NCI-H128 (cell line): ENCODE measurements around the gene ILKAP.

Experiments used
- DNase-seq: peaks from one replicate; lab custom pipeline; 2025; ENCODE audit not compliant: unreplicated experiment; lab: John Stamatoyannopoulos, UW

The ILKAP gene

DNA sequence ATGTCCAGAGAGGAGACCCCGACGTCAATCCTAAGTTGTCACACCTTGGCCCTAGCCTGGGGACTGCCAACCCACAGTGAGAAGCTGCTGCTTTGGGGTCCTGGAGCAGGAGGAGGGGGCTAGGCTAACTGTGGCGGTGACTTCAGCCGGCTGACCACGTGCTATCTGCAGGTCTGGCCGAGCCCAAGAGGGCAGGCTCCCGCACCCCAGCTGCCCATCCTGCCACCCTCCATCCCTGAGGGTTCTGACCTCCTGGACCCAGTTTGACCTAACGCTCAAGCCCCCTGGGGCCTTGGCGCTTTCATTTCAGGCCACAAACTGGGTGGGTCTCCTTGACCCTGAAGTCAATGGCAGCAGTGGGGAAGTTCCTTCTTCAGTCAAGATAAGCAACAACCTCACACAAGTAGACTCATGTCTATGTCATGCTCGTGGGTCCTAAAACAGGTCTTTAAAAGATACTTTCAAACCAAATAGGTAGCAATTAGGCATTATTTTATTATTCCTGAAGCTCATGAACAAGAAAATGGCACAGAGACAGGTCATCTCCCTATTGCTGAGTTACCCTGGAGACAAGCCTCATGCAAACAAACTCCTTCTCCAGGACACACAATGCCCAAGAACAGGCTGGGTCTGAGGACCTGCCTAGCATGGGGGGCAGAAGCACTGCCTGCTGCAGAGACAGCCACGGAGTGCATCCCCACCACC lies 34.1 kb upstream of the ILKAP start:
- DNase-seq, result no peak

DNA sequence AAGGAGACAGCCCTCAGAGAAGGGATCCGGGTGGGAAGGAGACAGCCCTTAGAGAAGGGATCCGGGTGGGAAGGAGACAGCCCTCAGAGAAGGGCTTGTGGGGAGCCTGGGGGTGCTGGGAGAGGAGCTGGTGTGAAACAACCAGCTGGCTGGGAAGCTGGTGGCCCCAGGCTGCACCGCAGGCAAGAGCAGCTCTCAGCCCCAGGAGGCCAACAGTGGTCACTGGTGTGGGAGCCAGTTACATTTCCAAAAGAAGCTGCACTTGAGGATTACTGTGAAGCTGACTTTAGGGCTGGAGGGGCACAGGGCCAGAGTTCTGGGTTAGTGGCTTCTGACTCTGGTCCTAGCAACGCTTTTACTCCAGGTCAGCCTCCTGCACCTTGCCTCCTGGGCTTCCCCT lies 33.1 kb upstream of the ILKAP start:
- no peak for DNase-seq

DNA sequence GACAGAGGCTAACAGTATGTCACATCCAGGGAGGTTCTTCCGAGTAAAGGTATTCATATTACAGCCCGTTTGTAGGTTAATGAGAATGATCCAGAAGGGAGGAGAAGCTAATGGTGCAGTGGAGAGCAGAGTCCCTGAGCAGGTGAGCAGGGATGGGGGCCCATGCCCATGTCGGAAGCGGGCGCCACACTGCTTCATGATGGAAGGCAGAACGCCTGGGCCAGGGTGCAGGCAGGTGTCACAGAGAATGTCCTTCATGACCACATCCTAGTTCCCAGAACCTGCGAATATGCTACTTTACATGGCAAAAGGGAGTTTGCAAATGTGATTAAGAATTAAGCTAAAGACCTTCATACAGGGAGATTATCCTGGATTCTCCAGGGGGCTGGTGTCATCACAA lies 32.4 kb upstream of the ILKAP start:
- DNase-seq, result no peak

DNA sequence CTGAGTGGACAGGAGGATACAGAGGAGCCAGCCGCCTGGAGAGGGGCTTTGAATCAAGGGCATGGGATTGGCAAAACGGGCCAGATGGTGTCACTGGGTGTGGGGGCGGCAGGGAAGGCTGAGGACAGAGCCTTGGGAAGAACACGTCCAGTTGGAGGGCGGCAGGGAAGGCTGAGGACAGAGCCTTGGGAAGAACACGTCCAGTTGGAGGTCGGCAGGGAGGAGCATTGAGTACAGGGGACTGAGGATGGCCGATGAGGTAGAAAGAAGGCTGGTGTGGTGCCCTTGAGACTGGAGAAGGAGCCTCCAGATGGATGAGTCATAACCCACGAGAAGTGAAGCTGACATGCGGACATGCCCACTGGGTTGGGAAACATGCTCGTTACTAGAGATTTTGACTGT lies 31.8 kb upstream of the ILKAP start:
- DNase-seq, result no peak

DNA sequence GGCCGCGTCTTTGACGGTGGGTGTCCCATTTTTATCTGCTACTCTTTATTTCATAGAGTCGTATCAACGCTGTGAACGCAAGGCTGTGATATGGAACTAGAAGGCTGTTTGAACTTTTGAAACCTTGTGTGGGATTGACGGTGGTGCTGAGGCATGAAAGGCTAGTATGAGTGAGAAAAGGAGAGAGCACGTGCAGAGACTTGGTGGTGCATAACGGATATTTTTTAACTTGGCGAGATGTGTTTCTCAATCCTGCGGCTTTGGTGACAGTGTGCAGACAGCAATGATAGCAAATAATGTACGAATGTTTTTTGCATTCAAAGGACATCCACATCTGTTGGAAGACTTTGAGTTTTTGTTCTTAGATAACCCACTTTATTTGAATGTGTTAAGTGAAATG lies 30.1 kb upstream of the ILKAP start:
- no peak for DNase-seq

DNA sequence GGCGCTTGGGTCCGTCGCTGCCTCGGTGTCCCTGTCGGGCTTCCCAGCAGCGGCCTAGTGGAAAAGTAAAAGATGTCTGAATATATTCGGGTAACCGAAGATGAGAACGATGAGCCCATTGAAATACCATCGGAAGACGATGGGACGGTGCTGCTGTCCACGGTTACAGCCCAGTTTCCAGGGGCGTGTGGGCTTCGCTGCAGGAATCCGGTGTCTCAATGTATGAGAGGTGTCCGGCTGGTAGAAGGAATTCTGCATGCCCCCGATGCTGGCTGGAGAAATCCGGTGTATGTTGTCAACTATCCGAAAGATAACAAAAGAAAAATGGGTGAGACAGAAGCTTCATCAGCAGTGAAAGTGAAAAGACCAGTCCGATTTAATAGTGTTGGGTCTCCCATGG lies 28.3 kb upstream of the ILKAP start:
- DNase-seq, result no peak

DNA sequence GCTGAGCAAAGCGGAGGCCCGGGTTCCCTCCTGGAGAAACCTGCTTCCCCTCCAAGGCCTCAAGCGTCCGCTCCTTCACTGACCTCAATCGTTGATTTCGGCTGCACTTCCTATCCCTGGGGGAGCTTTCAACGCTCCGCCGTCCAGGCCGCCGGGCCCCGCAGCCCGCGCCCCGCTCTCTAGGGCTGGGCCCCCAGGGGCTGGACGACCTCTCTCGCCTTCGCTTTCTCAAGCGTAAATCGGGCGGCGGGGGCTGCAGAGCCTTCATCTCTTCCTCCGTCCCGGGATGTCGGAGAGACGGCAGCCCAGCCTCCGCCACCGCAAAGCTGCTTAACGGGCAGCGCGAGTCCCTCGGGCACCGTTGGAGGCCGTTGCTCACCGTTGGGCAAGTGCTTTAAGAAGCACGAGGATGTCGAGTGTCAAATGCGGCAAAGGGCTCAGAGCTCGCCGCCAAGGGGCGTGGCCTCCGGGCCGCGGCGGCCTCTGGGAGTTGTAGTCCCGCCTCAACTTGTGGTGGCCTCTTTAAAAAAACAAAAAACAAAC lies 27.8 kb upstream of the ILKAP start:
- DNase-seq, result no peak

DNA sequence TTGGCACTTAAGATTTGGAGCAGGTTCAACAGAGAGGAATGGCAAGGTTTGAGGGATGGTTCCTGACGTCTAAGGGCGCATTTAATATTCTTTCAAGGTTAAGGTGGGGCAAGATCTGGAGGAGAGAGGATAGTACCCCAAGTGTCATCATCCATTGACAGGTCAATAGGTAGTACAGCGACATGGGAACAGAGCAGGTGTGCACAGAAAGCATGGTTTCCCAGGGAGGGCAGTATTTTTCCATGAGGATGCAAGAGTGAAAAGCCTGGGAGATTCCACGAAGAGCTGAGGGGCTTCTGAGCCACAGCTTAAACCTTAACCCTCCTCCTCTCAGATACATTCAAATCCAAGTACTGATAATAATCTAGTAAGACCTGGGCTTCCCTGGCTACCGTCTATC lies 27.2 kb upstream of the ILKAP start:
- DNase-seq, result no peak

DNA sequence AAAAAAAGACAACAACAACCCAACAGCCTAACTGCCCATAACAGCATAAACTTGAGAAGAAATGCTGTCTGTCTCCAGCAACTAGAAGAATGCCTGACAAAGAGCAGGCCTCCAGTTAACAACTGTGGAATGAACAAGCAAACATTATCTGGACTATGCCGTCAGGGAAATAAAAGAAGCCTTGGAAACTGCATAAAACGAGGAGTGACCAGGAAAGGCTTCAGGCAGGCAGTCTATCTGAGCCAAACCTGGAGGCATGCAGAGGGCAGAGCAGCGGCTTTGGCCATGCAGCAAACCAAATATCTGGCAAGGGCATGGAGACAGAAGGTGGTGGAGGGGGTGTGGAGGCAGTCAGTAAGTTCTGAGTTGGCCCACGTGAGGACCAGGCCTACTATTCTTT lies 25.2 kb upstream of the ILKAP start:
- DNase-seq, result no peak

DNA sequence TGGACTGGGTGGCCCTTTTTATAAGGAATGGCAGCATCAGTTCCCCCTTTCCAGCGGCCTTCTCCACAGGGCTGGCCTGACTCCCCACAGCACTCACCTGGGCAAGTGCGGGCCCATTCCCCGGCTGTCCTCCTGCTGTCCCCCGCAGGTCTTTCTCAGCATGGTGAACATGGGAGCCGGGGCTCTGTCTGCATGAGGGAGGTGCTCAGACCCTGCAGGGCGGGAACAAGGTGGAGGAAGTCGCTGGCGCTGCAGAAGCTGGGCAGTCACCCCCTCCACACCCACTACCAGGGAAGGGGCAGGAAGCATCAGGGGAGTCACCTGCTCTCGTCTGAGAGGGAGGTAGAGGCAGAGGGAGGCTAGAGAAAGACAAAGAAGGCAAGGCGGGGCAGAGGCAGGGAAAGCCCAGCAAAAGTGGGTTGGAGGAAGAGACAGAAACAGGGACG lies 24.1 kb upstream of the ILKAP start:
- DNase-seq, result no peak

DNA sequence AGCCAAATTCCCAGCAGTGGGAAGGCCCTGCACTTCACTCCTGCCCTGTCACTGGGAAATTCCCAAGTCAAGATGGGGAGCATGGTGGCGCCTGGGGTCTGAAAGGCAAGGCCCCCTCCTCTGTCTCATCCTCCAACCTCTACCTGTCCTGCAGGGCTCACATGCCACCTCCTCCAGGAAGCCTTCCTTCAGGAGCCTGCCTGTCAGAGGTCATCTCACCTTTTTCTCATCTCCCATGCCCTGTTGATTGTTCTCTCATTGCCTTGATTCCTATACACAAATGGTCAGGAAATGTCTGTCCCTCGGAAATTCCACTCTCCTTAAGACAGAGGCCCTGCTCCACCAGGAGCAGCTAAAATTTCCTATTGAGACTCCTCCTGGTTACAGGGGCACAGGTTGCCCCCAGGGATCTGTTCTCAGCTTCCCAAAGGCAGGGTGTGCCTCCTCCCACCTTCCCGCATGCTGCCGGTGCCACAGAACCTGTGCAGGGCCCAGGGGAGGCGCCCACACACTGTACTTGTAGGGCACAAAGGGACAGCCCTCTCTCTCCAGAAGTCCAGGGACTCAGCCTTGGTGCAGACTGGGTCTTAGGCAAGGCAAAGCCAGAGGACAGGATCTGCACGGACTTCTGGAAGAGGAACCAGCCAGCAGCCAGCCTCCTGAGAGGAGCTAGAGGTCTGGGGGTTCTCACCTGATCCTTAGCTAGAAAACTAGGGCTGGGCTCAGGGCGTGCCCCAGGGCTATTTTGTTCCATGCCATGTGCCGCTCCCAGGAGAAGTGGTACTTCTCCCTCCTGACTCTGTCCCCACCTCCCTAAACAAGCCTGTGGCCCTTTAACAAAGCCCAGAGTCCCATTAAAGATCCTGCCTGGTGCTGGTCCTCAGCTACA lies 23.4 kb upstream of the ILKAP start:
- no peak for DNase-seq

DNA sequence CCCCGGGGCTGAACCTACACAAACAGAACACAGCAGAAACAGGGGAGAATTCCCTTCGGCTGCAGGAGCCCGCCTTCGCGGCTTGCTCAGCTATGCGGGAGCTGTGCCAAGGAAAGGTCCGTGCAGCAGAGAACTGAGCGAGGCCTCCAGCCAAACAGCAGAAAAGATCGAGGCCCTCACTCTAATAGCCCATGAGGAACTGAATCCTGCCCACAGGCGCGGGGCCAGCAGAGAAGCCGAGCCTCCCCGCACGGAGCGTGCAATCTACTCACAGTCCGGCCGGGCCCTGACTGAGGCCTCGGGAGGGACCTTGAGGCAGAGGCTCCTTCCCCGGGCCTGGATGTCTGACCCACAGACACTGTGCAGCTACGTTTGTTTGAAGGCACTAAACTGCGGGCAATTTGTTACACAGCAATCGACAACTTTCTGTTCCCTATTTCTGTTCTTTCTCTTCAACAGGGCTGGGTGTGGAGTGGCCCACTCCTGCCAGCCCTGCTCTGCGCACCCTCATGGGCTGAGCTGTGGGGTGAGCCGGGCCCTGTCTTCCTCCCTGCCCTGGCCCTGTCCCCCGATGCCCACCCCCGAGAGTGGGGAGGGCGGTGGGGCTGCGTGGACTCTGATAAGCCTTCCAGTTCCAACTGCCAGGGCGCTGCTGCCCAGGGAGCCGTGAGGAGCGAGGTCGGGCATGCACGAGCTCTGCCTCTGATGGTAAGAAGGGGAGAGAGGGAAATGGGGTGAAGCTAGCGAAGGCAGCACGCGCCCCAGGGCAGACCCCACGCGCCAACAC lies 22.6 kb upstream of the ILKAP start:
- DNase-seq, result no peak

DNA sequence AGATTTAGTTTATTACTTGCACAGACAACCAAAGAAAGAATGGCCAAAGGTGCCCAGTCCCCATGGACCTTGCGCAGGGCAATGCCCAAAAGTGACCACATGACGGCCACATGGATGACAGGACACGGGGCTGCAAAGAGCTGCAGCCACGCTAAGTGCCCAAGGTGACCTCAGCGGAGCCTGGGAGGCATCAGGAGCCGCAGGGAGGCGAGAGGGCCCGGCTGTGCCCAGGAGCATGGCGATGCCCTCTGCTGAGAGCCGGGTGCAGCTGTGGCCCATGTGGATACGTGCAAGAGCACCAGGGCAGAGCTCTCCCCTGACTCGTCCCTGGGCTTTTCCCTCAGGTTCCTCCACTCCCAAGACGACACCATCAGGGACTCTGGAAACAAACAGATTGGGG lies 21.6 kb upstream of the ILKAP start:
- no peak for DNase-seq

DNA sequence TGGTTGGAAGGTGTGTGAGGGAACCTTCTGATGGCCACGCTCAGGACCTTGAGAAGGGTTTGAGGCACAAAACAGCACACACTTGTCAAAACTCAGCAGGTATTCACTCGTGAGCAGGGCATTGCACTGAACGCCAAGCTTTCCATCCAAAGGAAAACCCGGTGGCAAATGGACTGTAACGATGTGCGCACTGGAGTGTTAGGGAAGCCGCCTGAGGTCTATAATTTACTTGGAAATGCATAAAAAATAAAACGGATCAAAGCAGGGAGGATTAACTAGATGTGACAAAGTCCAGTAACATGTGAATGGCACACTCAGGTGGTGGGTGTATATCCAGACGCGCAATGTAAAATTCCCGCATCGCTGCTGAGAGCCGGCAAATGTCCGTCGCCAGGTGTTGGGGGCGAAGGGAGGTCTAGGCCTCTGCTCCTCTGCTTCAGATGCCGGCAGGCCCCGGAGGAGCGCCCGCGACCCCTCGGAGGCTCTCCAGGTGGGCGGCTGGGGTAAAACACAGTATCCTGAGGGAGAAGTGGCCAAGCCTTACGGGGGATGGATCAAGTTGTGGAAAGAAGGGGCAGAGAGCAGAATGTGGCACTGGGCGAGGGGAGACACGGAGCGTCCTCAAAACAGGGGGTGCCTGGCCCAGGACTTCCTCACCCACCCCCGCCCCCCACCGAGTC lies 21.0 kb upstream of the ILKAP start:
- DNase-seq, result no peak

DNA sequence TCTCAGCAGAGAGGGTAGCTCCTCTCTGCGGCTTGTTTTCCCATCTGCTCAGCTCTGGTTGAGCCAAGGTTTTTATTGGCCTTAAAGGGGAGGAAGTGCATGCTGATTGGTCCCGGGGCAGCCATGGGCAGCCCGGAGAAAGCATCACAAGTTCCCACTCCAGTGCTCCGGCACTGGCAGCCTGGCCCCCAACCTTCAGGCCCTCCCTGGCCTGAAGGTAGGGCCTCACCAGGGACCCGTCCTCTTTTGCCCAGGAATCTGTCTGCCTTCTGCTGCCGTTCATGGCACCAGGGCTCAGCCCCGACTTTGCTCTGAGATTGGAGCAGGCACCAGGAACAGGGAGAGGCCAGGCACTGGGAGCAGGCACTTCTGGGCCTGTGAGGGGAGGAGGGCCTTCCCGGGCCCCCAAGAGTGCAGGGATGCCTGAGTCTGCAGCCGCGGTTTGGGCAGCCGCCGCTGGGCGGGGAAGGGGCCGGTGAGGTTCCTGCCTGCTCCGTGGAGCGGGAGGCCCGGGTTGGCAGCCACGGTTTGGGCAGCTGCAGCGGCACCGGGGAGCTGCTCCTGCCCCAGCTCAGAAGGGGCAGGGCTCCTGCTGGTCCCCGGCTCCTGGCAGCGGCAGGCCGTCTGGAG lies 17.5 kb upstream of the ILKAP start:
- DNase-seq, result no peak

DNA sequence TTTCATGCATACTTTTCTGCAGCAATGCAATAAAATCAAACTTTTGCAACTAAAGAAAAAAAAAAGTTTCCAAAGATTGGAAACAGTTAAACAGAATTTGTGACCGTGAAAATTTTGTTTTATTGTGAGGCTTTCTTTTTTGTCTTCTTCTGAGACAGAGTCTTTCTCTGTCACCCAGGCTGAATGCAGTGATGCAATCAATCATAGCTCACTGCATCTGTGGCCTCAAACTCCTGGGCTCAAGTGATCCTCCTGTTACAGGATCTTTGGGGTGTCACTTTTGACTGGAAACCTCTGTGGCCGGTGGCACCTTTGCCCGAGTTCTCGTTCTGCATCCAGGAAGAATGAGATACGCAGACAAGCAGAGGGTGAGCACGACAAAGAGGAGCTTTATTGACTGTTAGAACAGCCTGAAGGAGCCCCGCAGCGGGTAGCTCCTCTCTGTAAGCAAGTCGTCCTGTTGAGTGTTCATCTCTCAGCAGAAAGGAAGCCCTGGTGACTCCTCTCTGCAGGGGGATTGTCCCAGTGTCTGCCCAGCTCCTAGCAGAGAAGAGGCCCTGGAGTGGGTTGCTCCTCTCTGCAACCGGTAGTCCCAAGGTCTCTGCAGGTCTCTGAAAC lies 16.9 kb upstream of the ILKAP start:
- no peak for DNase-seq

DNA sequence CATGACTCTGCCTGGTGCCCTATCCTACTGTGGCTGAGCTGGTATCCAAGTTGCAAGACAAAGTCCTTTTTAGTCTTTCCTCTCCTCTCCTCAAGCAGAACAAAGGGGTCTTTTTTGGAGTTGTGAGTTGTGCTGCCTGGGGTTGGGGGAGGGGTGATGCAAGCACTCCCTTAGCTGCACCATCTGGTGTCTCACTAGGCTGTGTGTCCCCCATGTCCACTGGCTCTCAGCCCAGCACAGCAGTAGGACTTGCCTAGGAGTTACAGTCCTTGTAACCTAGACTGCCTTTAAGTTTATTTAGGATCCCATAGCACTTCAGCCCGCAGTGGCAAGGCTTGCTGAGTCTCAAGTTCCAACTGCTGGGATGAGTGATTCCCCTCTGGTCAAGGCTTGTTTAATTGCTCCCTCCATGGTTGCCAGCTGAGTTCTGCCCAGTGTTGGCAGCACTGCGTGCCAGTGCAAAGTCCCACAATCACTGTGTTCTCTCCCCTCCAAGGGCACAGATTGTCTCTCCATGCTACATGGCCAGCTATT lies 13.2 kb upstream of the ILKAP start:
- no peak for DNase-seq

DNA sequence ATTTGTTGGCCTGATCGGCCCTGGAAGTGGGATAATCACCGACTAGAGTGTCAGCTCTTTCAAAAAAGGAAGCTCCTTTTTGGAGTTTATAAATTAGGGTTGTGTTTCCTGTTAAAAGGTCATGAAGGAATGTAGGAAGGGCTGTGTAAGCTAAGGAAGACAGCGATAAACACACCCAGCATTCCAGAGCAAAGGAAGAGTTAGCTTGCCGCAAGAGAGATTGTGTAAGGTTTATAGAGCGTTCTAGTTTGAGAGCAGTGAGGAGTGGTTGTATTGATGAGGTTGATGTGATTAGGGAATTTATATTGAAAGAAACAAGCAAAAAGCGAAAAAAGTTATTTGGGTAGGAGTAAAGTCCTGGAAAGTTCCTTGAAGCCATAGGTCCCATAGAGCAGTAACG lies 3.5 kb upstream of the ILKAP start:
- no peak for DNase-seq

DNA sequence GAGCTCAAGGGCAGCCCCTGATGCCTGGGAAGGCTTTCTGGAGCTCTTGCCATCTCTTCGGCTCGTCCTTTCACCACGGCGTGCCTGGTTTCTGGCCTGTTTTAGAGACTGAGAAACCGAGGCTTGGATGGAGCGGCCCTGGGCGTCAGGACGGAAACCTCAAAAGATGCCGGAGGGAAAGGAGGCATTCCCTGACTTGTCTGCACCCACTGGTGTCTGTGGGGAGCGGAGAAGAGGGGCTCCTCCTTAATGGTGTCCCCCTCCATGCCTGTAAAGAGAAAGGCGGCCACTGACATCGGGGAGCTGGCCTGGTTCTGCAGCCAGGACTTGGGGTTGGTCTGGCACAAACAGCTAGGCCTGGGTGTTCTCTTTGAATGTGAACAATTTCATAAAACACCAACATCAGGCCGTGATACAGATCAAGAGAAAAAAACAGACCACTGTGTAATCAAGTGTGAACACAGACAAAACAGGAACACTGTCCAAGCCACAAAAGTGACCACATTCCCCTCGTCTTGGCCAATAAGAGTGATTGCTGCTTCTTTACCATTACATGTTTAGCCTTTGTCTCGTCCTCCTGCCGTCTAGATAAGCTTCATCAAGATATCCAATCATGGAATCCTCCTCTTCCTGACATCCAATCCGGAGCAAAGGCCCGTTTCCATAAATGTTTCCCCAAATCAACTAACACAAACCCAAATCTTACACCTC lies 633 bp upstream of the ILKAP start:
- no peak for DNase-seq
